Keratinocyte (primary cell): ENCODE measurements around the gene ZNF664.

ENCODE experiments used
- CTCF ChIP-seq, 3 experiments: IDR thresholded peaks in 1 of 3; conservative IDR thresholded peaks in 1 of 3; optimal IDR thresholded peaks in 1 of 3; 2 replicates in 2 of 3; 3 replicates in 1 of 3; pipeline versions ENCODE3 to v1.5.1; 2011; ENCODE audit warnings: low read length in 3 of 3, mild to moderate bottlenecking in 3 of 3, moderate library complexity in 2 of 3, control low read depth in 1 of 3, inconsistent platforms in 1 of 3; ENCODE audit not compliant: insufficient read depth in 2 of 3; ENCODE audit errors: extremely low read depth in 1 of 3
- EZH2 ChIP-seq: IDR thresholded peaks from one replicate; pipeline ENCODE4 v1.6.1; 2012; ENCODE audit warnings: inconsistent platforms, mild to moderate bottlenecking, low read length, moderate library complexity

- TF ChIP-seq CTCF (optimal IDR thresholded peaks at IDR 0.05 in 1 of 3, IDR thresholded peaks at IDR 0.05 in 1 of 3, conservative IDR thresholded peaks at IDR 0.05 in 1 of 3; ENCODE audit: extremely low read depth in 1 of 3, insufficient read depth in 2 of 3, low read length in 3 of 3): no peak
- no peak for TF ChIP-seq EZH2
These were observed 22.3 kb upstream of the ZNF664 start for GRCh38 chr12:123950476-123951349.
